MCF 10A (cell line): ENCODE results near the gene TMEM232. TPM values are rescaled to one million over a fixed set of nuclear protein-coding genes. Genes with fewer than 3 reads are reported as not detected.

Source experiments
- BruUV-seq: library from RNA; stranded (reverse); fragments of 400-500 nt; replicated peaks from 2 replicates; lab custom pipeline; 2021; lab: Mats Ljungman, UMichigan
- CTCF ChIA-PET: fragments of 300-600 bp; sonication (Branson Sonifier 250); formaldehyde crosslinking; extraction: SDS; loops from one replicate; lab custom pipeline; 2021; ENCODE audit warnings: antibody characterized with exemption, inconsistent platforms; lab: Yijun Ruan, JAX
- POLR2A ChIA-PET: fragments of 300-600, 350-650 bp; sonication (Branson Sonifier 250); formaldehyde crosslinking; extraction: SDS; loops from one replicate; lab custom pipeline; 2020; ENCODE audit warnings: antibody characterized with exemption, inconsistent platforms; lab: Yijun Ruan, JAX
- DNase-seq: peaks from one replicate; pipeline ENCODE4 v3.0.0-alpha.2; 2018; ENCODE audit not compliant: unreplicated experiment
- H3K27ac Mint-ChIP-seq: one replicate; pipeline ENCODE4 v1.8.0; 2022; ENCODE audit warnings: mild to moderate bottlenecking, low read depth, mixed read lengths; ENCODE audit not compliant: unreplicated experiment
- H3K27me3 Mint-ChIP-seq: one replicate; pipeline ENCODE4 v1.8.0; 2022; ENCODE audit warnings: mixed read lengths; ENCODE audit not compliant: insufficient read depth, unreplicated experiment
- H3K36me3 Mint-ChIP-seq: one replicate; pipeline ENCODE4 v1.8.0; 2022; ENCODE audit warnings: mild to moderate bottlenecking, moderate library complexity, mixed read lengths; ENCODE audit not compliant: insufficient read depth, unreplicated experiment
- H3K4me1 Mint-ChIP-seq: one replicate; pipeline ENCODE4 v1.8.0; 2022; ENCODE audit warnings: mixed read lengths; ENCODE audit not compliant: insufficient read depth, unreplicated experiment
- H3K4me3 Mint-ChIP-seq: one replicate; pipeline ENCODE4 v1.8.0; 2022; ENCODE audit warnings: mild to moderate bottlenecking, moderate library complexity, mixed read lengths; ENCODE audit not compliant: unreplicated experiment
- H3K9me3 Mint-ChIP-seq: one replicate; pipeline ENCODE4 v1.8.0; 2022; ENCODE audit warnings: mixed read lengths; ENCODE audit not compliant: unreplicated experiment
- intact Hi-C: fragments of 100-400 bp; cut with micrococcal nuclease; formaldehyde crosslinking; loops from 2 replicates; pipeline ENCODE4 v1.14.1; 2022
- total RNA-seq: library from RNA; stranded (reverse); gene quantifications from 2 replicates; pipeline ENCODE4 v1.2.3, GENCODE V29; 2022
- TF ChIP-seq, protein P1 (sequence below): fragments of 200-600 bp; IDR thresholded peaks from one replicate; pipeline ENCODE4 v1.8.0; 2022; ENCODE audit warnings: antibody characterized with exemption, mild to moderate bottlenecking; ENCODE audit not compliant: unreplicated experiment

Gene TMEM232
- total RNA-seq, 1 experiment from 2014 or later, result 2.8 TPM

- Mint-ChIP-seq H3K4me1 (no peaks in the 10 kb centered on the region), H3K9me3 (no peaks in the 10 kb centered on the region), H3K27ac (no peak overlapping the region), H3K36me3 (no peaks in the 10 kb centered on the region), H3K27me3 (peaks cover 37% of the 10 kb centered on the region), H3K4me3 (no peak overlapping the region)
- CTCF ChIA-PET, result interaction anchor here (0.6 kb wide), 1 partner anchor 313 kb away, joined by 4 read pairs; no protein-coding TSS in a partner anchor
- no TSS peak for BruUV-seq
- TF ChIP-seq, protein P1, sequence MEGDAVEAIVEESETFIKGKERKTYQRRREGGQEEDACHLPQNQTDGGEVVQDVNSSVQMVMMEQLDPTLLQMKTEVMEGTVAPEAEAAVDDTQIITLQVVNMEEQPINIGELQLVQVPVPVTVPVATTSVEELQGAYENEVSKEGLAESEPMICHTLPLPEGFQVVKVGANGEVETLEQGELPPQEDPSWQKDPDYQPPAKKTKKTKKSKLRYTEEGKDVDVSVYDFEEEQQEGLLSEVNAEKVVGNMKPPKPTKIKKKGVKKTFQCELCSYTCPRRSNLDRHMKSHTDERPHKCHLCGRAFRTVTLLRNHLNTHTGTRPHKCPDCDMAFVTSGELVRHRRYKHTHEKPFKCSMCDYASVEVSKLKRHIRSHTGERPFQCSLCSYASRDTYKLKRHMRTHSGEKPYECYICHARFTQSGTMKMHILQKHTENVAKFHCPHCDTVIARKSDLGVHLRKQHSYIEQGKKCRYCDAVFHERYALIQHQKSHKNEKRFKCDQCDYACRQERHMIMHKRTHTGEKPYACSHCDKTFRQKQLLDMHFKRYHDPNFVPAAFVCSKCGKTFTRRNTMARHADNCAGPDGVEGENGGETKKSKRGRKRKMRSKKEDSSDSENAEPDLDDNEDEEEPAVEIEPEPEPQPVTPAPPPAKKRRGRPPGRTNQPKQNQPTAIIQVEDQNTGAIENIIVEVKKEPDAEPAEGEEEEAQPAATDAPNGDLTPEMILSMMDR, result no peak
- DNase-seq, result no peak
- POLR2A ChIA-PET, result no interaction called here
- intact Hi-C loops, result no loop called here
Observed at GRCh38 chr5:110663525-110663924, 62.9 kb downstream of the TMEM232 start.

DNA sequence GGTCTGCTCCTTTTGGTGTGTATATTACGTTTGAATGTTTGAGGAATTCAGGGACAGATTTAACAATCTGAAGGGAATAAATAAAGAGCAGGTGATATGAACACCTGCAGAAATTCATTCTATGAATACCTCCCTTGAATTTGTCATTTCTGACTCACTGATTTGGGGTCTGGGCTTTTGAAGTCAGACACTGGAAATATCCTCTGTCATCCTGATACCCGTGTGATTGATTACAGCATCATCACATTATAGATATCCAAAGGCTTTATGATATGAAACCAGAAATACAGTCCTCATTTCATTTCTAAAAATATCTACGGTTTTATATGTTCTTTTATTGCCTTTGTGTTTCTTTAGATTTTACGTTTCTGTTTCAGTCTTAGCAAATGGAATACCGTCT lies 68.5 kb downstream of the TMEM232 start:
- Mint-ChIP-seq H3K36me3 (no peaks in the 10 kb centered on the region), H3K27me3 (peaks cover 29% of the 10 kb centered on the region), H3K9me3 (no peaks in the 10 kb centered on the region), H3K27ac (no peak overlapping the region), H3K4me1 (no peaks in the 10 kb centered on the region), H3K4me3 (no peak overlapping the region)
- TF ChIP-seq, protein P1, result no peak
- no TSS peak for BruUV-seq
- no peak for DNase-seq
- intact Hi-C loops, result no loop called here
- POLR2A ChIA-PET, result no interaction called here
- CTCF ChIA-PET, result no interaction called here

GRCh38 chr5:110653231-110653970 lies 73.1 kb downstream of the TMEM232 start:
- H3K36me3 Mint-ChIP-seq, result no peaks in the 10 kb centered on the region
- no peak for DNase-seq
- no peak overlapping the region for H3K27ac Mint-ChIP-seq
- peaks cover 9% of the 10 kb centered on the region for H3K4me1 Mint-ChIP-seq
- POLR2A ChIA-PET, result no interaction called here
- CTCF ChIA-PET, result no interaction called here
- H3K9me3 Mint-ChIP-seq, result no peaks in the 10 kb centered on the region
- TF ChIP-seq, protein P1, result no peak
- no TSS peak for BruUV-seq
- intact Hi-C loops, result no loop called here
- peaks cover 18% of the 10 kb centered on the region for H3K27me3 Mint-ChIP-seq
- no peak overlapping the region for H3K4me3 Mint-ChIP-seq

DNA sequence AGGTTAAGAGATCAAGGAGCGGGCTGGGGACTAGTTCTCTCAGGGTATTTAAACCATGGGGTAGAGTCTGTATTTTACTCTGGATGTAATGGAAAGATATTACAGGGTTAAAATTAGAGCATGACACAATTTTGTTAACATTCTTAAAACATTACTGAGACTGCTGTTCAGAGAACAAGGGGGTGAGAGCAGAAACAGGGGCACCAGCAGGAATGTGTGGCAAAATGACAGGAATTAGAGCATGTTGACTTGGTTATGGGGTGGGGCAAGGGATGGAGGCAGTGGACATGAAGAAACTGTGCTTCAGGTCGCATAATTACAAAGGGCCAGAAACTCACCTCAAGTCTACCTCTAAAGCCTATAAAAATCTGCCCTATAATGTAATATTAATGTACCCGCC lies 75.0 kb downstream of the TMEM232 start:
- Mint-ChIP-seq H3K36me3 (no peaks in the 10 kb centered on the region), H3K4me3 (no peak overlapping the region), H3K4me1 (peaks cover 9% of the 10 kb centered on the region), H3K9me3 (no peaks in the 10 kb centered on the region), H3K27me3 (peaks cover 18% of the 10 kb centered on the region), H3K27ac (no peak overlapping the region)
- TF ChIP-seq, protein P1, result no peak
- intact Hi-C loops, result no loop called here
- DNase-seq, result no peak
- POLR2A ChIA-PET, result no interaction called here
- BruUV-seq, result no TSS peak
- CTCF ChIA-PET, result interaction anchor here (0.6 kb wide), 1 partner anchor 503 kb away, joined by 3 read pairs; no protein-coding TSS in a partner anchor
